ENCODE data around the gene HIKESHI. TPM values are rescaled to one million over a fixed set of nuclear protein-coding genes. Genes with fewer than 3 reads are reported as not detected.

Gene HIKESHI
- total RNA-seq = 57.9 and 68.5 TPM in 2 replicates

GRCh38 chr11:86302092-86302793 lies at the start of gene HIKESHI:
Gene HIKESHI, plus strand, starts transcription at chr11:86302240. Its CDS starts 209 bp downstream, at chr11:86302449.

GRCh38 chr11:86374586-86374985 lies 72.5 kb downstream of the HIKESHI start, which contains the start of gene CCDC81:
Gene CCDC81, plus strand, starts transcription at chr11:86374887. Its CDS starts 277 bp downstream, at chr11:86375164.

Other genes starting within 250 kb of the HIKESHI start
- 275 and 290 TPM in 2 replicates for gene PICALM, start 233.2 kb upstream of the HIKESHI start, total RNA-seq
- gene EED, start 57.5 kb upstream of the HIKESHI start, total RNA-seq = 15.1 and 26.5 TPM in 2 replicates
- gene CCDC81, start 72.6 kb downstream of the HIKESHI start, total RNA-seq = 1.0 TPM in 1 of 2 replicates, not detected in the other

Data from smooth muscle cell of trachea (primary cell).